HUES48 (cell line): Measurements from ENCODE around the gene NEMF.

Experiments used
- H3K27ac ChIP-seq: one replicate; pipeline ENCODE4 v1.7.0; 2013; ENCODE audit warnings: low read depth, low read length, inconsistent platforms
- H3K27me3 ChIP-seq: 2 replicates; pipeline ENCODE4 v1.6.1; 2013; ENCODE audit warnings: mild to moderate bottlenecking, low read length; ENCODE audit not compliant: control insufficient read depth, insufficient read depth
- H3K36me3 ChIP-seq: 2 replicates; pipeline ENCODE4 v1.6.1; 2013; ENCODE audit warnings: low read length; ENCODE audit not compliant: control insufficient read depth, insufficient read depth
- H3K4me1 ChIP-seq: 2 replicates; pipeline ENCODE4 v1.6.1; 2013; ENCODE audit warnings: mild to moderate bottlenecking, low read length; ENCODE audit not compliant: control insufficient read depth, insufficient read depth
- H3K4me3 ChIP-seq: 2 replicates; pipeline ENCODE4 v1.5.1; 2013; ENCODE audit warnings: mild to moderate bottlenecking, low read depth, low read length
- H3K9ac ChIP-seq: 2 replicates; pipeline ENCODE4 v1.6.1; 2013; ENCODE audit warnings: mild to moderate bottlenecking, low read depth, low read length, moderate library complexity
- H3K9me3 ChIP-seq: 2 replicates; pipeline ENCODE4 v1.6.1; 2013; ENCODE audit warnings: low read length; ENCODE audit not compliant: control insufficient read depth, insufficient read depth

The NEMF gene

DNA sequence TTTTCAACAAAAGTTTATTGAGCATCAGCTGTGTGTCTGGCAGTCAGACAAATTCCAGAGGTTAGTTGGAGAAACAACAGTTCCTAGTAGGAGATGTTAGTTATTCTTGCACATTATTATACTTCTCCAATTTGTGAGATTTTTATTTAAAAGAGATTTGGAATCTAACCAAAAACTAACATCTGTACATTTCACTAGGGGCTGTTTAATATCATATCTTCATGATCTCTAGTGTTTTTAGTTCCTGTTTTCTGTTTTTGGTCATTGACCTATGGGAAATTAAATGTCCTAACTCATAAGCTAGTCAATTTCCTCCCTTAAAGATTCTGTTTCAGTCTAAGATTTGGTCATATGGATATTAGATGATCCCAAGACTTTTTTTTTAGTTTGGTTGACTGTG lies 118.8 kb downstream of the NEMF start:
- no peak overlapping the region for H3K9ac ChIP-seq
- H3K27me3 ChIP-seq, result no peaks in the 10 kb centered on the region
- H3K4me1 ChIP-seq, result no peaks in the 10 kb centered on the region
- H3K4me3 ChIP-seq, result no peak overlapping the region
- no peaks in the 10 kb centered on the region for H3K9me3 ChIP-seq
- H3K36me3 ChIP-seq, result no peaks in the 10 kb centered on the region
- no peak overlapping the region for H3K27ac ChIP-seq

DNA sequence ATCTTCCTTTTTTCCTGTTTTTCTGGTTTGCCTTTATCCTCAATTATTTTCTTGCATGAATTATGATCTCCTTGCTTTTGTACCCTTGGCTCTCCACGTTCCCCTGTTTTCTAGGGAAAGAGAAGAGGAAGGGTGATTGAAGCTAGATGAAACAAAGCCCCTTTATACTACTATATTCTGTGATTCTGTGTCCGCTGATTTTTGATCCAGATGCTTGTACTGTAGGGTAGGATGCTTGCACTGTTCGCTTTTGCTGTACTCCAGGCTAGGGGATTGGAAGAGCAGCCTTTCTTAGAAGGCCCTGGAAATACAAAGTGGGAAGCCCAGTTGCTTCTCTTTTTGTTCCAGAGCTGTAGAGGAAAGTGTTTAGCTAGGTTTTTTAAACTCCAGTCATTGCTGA lies 119.7 kb downstream of the NEMF start:
- Histone ChIP-seq H3K27ac (no peak overlapping the region), H3K4me1 (no peaks in the 10 kb centered on the region), H3K9ac (no peak overlapping the region), H3K4me3 (no peak overlapping the region), H3K9me3 (no peaks in the 10 kb centered on the region), H3K36me3 (no peaks in the 10 kb centered on the region), H3K27me3 (no peaks in the 10 kb centered on the region)
